HG03196 (cell line): ENCODE measurements around the gene ADAP1.
"Not testable (repeated sequence)": the region's sequence is repeated elsewhere in the genome, so short reads cannot be mapped to it uniquely, and the experiment has no call there.

Experiments used
- ATAC-seq: cut with Tn5 transposase; IDR thresholded peaks from one replicate; pipeline ENCODE4 v1.9.1; 2021; ENCODE audit not compliant: unreplicated experiment

ADAP1 gene

GRCh38 chr7:954330-955238 lies at the start of gene ADAP1:
Gene ADAP1 (minus strand): TSS chr7:954680. CDS start chr7:954477, 203 bp downstream.
- peak; percentile 43 for ATAC-seq

- ATAC-seq = not testable (repeated sequence)
Measured at GRCh38 chr7:1002445-1002844, 48.0 kb upstream of the ADAP1 start.

GRCh38 chr7:1002026-1002425 lies 47.5 kb upstream of the ADAP1 start:
- ATAC-seq = not testable (repeated sequence)

GRCh38 chr7:1001069-1001770 lies 46.7 kb upstream of the ADAP1 start:
- not testable (repeated sequence) for ATAC-seq

- no peak for ATAC-seq
Measured at GRCh38 chr7:999941-1000935, 45.8 kb upstream of the ADAP1 start.

GRCh38 chr7:999149-999879 lies 44.8 kb upstream of the ADAP1 start:
- no peak for ATAC-seq

- ATAC-seq = no peak
Measured at GRCh38 chr7:997404-998395, 43.2 kb upstream of the ADAP1 start.

- ATAC-seq = no peak
Measured at GRCh38 chr7:996079-996872, 41.8 kb upstream of the ADAP1 start.

GRCh38 chr7:995571-995970 lies 41.1 kb upstream of the ADAP1 start:
- no peak for ATAC-seq

- no peak for ATAC-seq
Measured at GRCh38 chr7:994592-995308, 40.3 kb upstream of the ADAP1 start.

GRCh38 chr7:992709-993607 lies 38.5 kb upstream of the ADAP1 start:
- peak; percentile 81 for ATAC-seq

- no peak for ATAC-seq
Measured at GRCh38 chr7:991729-992656, 37.5 kb upstream of the ADAP1 start.

GRCh38 chr7:990933-991728 lies 36.7 kb upstream of the ADAP1 start:
- ATAC-seq = no peak

GRCh38 chr7:990352-990932 lies 36.0 kb upstream of the ADAP1 start:
- no peak for ATAC-seq
